NCI-H2029 treated with DMSO at 0.1 percent for 48 hours (cell line): ENCODE measurements around the gene PLAC8.
"Not testable (repeated sequence)": the region's sequence is repeated elsewhere in the genome, so short reads cannot be mapped to it uniquely, and the experiment has no call there.

Experiments
- DNase-seq: peaks from one replicate; lab custom pipeline; 2025; lab: John Stamatoyannopoulos, UW

PLAC8 gene

GRCh38 chr4:83067058-83067639 is 47.4 kb downstream of the PLAC8 start:
- no peak for DNase-seq

- no peak for DNase-seq
Observed at GRCh38 chr4:83065266-83065665, 49.3 kb downstream of the PLAC8 start.

- DNase-seq = no peak
Observed at GRCh38 chr4:83062739-83063138, 51.8 kb downstream of the PLAC8 start.

GRCh38 chr4:83054928-83055327 is 59.6 kb downstream of the PLAC8 start:
- no peak for DNase-seq

- not testable (repeated sequence) for DNase-seq
Observed at GRCh38 chr4:83048781-83049180, 65.7 kb downstream of the PLAC8 start.

GRCh38 chr4:83046693-83047473 is 67.6 kb downstream of the PLAC8 start:
- DNase-seq = no peak

- no peak for DNase-seq
Observed at GRCh38 chr4:83043801-83044407, 70.6 kb downstream of the PLAC8 start.

GRCh38 chr4:83043157-83043556 is 71.4 kb downstream of the PLAC8 start:
- not testable (repeated sequence) for DNase-seq

- no peak for DNase-seq
Observed at GRCh38 chr4:83040269-83040668, 74.3 kb downstream of the PLAC8 start.
